Raji (cell line): Measurements from ENCODE around the gene AKT1S1.

Experiments used
- POLR2A ChIP-seq: IDR thresholded peaks from 2 replicates; pipeline ENCODE4 v1.6.1; 2011; ENCODE audit warnings: low read depth, low read length, control low read depth; ENCODE audit not compliant: insufficient read depth

The AKT1S1 gene

DNA sequence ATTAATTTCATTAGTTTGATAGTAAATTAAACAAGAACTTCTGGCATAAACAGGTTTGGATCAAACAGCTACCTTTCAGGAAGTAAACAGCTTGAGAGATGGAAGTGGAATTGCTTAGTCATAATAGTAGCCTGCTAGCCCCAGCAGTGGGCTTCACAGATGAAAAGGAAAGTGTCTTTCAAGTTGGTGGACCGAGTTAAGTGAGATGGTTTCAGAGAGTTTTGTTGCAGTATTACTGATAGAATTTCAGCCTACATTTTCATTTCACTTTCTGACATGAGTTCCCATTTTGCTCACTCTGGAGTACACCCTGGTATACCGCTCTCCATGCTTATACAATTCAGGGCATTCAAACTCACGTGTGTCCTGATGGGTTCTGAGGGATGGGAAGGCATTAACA lies 28.2 kb downstream of the AKT1S1 start:
- no peak for TF ChIP-seq POLR2A

DNA sequence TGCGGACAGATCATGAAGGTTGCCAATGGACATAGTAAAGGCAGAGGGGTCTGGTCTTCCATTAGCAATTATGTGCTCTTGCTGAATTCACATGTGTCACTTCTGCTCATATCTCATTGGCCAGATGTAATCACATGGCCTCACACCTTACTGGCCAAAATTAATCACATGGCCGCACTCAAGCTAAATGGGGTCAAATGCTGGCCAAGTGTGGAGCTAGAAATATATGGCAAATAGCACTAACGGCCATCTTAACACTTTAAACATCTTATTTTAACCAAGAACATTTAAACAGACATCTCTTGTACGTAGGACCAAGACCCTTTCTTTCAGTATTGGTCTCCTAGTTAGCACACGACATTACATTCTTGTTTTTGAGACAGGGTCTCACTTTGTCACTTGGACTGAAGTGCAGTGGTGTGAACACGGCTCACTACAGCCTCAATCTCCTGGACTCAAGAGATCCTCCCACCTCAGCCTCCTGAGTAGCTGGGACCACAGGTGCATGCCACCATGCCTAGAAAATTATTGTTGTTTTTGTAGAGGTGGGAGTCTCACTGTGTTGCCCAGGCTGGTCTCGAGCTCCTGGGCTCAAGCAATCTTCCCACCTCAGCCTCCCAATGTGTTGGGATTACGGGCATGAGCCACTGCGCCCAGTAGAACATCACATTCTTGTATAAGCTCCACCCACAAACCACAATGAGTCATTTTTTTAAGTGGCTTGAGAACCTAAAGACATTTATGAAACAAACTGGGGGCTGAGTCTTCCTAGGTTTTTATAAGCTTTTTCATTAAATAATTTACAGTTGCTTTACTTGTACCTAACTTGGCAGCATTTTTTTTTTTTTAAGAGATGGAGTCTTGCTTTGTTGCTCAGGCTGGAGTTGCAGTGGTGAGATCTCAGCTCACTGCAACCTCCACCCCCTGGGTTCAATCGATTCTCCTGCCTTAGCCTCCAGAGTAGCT lies 29.1 kb downstream of the AKT1S1 start:
- no peak for TF ChIP-seq POLR2A

DNA sequence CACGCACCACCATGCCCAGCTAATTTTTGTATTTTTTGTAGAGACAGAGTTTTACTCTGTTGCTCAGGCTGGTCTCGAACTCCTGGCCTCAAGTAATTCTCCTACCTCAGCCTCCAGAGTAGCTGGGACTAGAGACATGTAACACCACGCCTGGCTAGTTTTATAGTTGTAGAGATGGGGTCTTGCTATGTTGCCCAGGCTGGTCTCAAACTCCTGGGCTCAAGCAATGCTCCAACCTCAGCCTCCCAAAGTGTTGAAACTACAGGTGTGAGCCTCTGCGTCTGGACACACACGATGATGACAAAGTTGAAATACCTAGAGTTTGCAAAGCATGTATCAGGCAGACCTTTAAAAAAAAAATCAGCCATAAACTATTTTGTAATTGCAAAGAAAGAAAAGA lies 30.7 kb downstream of the AKT1S1 start:
- no peak for TF ChIP-seq POLR2A

DNA sequence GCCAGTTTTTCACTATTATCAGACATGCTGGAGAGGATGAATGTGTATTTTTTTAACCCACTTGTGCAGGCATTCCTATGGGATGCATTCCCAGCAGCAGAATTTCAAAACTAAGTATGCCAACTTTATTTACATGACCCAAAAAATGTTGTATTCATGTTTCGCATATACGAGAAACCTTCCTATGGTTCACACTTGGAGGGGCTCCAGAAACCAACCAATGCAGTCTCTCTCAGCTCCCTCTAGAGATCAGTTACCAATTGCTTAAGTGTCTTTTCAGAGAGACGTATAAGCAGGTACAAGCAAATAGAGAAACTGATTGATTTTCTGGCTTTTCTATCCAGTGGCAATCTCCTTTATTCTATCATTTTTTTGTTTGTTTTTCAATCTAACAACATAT lies 31.7 kb downstream of the AKT1S1 start:
- TF ChIP-seq POLR2A: no peak

DNA sequence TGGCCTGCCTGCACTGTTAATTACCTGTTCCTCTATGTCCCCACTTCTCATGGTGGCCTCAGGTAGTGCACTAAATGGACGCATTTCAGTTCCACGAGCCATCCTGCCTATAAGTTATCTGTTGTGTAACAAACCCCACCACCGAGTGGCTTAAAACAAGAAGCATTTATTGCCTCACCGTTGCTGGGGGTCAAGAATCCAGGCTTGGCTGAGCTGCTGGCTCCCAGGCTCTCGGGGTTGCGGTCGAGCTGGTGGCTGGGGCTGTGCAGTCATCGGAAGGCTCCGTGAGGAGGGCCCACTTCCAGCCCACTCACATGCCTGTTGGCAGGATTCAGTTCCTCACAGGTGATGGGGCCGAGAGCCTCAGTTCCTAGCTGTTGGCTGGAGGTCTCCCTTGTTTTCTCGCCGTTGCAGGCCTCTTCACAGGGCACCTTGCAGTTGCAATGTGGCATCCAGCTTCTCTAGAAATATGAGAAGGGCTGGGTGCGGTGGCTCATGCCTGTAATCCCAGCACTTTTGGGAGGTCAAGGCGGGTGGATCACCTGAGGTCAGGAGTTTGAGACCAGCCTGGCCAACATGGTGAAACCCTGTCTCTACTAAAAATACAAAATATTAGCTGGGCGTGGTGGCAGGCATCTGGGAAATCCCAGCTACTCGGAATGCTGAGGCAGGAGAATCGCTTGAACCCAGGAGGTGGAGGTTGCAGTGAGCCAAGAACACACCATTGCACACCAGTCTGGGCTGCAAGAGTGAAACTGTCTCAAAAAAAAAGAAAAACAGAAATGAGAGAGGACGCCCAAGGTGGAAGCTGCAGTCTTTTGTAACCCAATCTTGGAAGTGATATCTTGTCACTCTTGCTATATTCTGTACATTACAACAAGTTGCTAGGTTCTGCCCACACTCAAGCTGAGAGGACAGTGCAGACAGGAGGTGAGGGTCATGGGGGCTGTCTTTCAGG lies 32.7 kb downstream of the AKT1S1 start:
- no peak for TF ChIP-seq POLR2A

DNA sequence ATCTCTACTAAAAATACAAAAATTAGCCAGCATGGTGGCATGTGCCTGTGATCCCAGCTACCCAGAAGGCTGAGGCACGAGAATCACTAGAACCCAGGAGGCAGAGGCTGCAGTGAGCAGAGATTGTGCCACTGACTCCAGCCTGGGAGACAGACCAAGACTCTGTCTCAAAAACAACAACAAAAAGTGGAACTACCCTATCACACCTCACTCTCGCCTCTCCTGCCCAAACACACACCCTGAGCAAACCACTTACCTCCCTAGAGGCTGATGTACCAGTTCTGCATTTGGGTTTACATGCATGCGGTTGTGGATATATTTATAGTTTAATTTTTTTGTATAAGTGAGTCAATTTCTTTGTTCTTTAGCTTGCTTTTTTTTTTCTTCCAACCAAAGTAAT lies 33.9 kb downstream of the AKT1S1 start:
- TF ChIP-seq POLR2A: no peak

DNA sequence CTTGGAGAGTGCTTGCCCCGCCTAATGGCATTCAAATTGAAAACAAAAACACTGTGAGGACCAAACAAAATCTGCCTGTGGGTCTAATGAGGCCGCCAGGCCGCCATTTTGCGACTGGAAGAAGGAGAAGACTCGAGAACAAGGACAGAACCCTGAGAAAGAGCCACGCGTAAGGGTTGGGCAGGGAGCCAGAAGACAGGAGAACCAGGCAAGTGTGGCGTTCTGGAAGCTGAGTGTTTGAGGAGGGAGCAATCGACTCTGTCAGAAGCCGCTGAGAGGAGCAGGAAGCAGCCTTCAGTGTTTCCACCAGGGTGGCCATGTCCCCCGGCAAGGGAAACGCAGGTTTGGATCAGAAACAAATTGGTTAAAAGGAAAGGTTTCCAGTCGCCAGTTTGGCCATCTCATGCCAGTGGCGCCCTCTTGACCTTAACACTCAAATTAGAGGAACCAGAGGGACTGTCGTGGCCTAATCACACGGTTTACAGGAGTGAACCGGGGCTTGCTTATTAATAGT lies 36.4 kb downstream of the AKT1S1 start:
- no peak for TF ChIP-seq POLR2A

DNA sequence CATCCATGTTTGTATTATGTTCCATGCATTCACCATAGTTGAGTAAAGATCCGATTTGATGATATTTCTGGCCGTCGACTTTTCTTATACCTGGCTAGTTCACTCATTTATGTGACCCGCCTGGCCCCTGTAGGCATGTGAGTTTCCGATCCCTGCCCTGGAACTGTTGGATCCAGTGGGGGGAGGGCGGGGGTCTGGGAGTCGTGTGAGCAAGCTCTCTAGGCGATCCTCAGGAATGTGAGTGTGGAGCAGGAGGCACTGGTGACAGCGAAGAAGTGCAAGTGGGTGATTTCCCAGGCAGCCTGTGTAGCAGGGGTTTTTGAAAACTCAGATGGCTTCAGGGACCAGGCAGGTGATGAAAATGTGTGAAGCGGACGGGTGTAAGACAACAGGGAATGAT lies 36.8 kb downstream of the AKT1S1 start:
- no peak for TF ChIP-seq POLR2A

DNA sequence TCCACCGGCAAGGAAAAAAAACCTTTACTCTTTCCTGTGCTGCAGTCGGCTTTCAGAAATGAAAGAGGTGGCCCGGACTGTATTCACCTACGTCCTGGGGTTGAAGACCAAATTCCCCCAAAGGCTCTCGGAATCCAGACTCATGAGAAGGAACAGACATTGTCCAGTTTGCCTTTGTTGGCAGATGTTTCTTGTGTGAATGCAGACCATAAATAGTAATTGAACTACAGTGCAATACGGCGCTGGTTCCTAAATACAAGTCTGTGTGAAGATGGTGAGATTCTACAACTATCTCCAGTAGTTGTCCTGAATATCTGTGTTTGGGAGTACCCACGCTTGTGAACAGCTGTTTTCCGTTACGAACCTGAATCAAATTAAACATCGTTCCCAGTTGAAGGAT lies 37.4 kb downstream of the AKT1S1 start:
- no peak for TF ChIP-seq POLR2A

DNA sequence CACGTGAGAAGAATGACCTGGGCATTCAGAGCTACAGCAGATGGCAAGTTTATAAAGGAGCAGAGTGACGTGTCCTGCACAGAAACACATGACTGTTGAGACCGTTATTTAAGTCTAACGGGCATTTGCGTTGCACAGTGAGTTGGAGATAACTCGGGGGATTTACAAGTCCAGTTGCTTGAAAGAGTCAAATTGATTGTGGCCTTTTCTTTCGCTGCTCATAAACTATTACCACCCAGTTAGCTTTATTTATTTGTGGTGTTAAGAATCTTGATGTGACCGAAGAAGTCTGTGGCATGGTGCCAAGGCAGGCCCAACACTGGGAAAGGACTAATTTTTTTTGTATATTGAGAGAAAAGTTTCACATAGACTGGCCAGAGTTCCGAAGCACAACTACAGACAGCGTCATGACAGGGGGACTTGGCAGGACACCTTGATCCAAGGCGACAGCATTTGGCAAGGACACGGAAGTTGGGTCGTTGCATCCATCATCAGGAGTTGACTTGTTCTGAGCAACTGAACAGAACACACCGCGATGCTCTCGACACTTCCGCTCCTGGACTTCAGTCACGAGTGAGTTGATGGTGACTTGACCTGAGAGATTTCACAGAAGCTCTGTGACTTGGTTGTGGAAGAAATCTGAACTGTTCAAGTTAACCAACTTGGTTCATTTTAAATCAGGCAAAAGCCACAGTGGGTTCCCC lies 38.1 kb downstream of the AKT1S1 start:
- TF ChIP-seq POLR2A: no peak

DNA sequence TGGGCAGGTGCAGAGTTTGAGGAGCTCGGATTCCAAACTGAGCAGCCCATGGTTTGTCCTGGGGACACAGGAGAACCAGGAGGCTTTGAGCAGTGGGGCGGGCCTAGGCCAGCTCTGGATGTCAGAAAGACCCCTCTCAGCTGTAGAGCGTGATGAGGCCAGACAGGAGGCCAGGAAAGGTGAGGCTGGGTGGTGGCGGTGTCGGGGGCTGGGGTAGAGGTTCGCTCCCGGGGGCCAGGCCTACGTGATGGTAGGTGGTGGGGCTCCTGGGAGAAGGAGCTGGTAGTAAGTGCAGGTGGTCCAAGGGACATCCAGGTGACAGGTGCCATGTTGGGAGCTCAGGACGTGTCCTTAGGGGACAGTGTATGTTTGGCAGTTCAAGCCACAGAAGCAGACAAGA lies 39.7 kb downstream of the AKT1S1 start:
- no peak for TF ChIP-seq POLR2A

DNA sequence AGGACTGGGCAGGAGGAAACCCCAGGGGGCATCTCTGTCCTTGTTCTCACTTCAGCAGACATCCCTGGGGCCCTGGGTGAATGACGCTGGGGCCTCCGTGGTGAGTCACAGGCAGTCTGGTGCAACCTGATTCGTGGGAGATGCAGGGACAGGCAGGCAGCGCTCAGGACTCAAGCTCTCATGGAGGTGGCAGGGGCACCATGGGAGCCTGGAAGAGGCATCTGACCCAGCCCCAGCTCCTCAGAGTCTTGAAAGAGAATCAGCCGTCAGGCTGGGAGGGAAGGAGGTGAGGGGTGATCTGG lies 40.2 kb downstream of the AKT1S1 start:
- TF ChIP-seq POLR2A: no peak

DNA sequence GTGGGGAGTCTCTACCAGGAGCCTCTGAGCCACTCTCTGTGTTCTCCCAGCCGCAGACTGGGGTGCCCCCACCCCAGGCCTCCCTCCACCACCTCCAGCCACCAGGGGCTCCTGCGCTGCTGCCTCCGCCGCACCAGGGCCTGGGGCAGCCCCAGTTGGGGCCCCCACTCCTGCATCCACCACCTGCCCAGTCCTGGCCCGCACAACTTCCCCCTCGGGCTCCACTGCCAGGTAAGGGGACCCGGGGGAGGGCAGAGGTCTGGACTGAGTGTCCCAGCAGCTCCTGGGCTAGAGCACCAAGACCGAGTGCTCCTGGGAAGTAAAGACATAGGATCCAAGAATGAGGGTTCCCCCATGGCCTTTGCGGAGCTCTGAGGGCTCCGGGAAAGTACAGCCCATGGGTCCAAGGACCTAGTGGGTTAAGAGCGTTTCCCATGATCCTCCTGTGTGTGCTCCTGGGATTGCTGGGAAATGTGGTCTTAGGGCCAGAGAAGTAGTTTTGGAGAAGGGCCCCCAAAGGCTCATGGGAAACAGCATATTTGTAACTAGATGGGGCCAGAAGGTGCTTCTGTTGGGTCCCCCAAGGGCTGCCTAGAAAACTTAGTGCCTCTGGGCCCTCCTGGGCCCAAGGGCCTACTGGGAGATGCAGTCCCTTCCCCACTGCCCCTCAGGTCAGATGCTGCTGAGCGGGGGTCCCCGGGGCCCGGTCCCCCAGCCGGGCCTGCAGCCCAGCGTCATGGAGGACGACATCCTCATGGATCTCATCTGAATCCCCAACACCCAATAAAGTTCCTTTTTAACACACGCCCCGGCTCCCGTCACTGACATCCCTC lies 40.8 kb downstream of the AKT1S1 start:
- no peak for TF ChIP-seq POLR2A

DNA sequence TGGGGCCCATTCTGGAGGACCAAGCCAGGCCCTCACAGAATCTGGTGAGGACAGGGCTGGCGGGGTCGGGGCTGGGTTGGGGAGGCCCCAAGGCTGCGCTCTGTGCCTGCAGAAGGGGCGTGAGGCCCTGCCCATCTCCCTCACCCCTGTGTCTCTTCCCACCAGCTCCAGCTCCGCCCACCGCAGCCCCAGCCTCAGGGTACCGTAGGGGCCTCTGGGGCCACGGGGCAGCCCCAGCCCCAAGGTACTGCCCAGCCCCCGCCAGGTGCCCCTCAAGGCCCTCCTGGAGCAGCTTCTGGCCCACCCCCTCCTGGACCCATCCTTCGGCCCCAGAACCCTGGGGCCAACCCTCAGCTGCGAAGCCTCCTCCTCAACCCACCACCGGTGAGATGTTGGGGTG lies 41.6 kb downstream of the AKT1S1 start:
- TF ChIP-seq POLR2A: no peak
